Measurements from ENCODE around the gene KLK12.

DNA sequence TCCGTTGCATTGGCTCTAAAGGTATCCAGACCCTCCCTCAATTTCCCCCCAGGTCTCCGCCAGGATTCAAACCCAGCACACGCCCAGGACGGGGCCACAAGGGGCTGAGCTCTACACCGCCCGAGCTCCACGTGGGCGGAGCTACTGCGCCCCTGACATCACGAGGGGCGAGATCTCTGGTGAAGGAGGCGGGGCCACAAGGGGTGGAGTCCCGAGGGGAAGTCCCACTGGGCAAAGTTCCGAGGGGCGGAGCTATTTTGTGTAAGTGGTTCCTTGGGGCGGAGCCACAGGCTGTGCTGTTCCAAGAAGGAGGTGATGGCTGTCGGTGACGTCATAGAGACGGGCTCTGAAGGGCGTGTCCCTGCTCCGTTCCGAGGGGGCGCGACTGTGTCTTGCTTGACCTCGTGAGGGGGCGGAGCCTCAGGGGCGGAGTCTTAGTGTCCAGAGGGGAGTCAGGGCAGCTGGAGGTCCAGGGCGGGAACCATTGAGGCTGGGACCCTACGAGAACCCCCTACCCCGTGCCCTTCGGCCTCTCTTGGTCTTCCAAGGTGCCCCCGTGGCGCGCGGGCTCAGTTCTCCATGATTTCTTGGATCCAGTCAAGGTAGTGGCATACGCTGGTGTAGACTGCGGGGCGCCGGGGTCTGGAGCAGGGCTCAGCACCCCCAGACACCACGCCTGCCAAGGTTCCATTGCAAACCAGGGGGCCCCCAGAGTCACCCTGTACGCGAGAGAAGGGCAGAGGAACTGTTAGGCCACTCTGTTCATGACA lies 32.1 kb downstream of the KLK12 start:
- TF ChIP-seq POLR2A (IDR thresholded peaks at IDR 0.05): no peak
- TF ChIP-seq, protein P1, sequence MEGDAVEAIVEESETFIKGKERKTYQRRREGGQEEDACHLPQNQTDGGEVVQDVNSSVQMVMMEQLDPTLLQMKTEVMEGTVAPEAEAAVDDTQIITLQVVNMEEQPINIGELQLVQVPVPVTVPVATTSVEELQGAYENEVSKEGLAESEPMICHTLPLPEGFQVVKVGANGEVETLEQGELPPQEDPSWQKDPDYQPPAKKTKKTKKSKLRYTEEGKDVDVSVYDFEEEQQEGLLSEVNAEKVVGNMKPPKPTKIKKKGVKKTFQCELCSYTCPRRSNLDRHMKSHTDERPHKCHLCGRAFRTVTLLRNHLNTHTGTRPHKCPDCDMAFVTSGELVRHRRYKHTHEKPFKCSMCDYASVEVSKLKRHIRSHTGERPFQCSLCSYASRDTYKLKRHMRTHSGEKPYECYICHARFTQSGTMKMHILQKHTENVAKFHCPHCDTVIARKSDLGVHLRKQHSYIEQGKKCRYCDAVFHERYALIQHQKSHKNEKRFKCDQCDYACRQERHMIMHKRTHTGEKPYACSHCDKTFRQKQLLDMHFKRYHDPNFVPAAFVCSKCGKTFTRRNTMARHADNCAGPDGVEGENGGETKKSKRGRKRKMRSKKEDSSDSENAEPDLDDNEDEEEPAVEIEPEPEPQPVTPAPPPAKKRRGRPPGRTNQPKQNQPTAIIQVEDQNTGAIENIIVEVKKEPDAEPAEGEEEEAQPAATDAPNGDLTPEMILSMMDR (IDR thresholded peaks at IDR 0.05 in 4 of 5, conservative IDR thresholded peaks at IDR 0.05 in 1 of 5): no peak

Measured in gastrocnemius medialis (tissue), 4 donors.